Measurements from ENCODE around the gene MT1G.
"Not testable (repeated sequence)": the region's sequence is repeated elsewhere in the genome, so short reads cannot be mapped to it uniquely, and the experiment has no call there.

GRCh38 chr16:56621665-56622445 lies 46.0 kb downstream of the MT1G start:
- TF ChIP-seq, protein P1, sequence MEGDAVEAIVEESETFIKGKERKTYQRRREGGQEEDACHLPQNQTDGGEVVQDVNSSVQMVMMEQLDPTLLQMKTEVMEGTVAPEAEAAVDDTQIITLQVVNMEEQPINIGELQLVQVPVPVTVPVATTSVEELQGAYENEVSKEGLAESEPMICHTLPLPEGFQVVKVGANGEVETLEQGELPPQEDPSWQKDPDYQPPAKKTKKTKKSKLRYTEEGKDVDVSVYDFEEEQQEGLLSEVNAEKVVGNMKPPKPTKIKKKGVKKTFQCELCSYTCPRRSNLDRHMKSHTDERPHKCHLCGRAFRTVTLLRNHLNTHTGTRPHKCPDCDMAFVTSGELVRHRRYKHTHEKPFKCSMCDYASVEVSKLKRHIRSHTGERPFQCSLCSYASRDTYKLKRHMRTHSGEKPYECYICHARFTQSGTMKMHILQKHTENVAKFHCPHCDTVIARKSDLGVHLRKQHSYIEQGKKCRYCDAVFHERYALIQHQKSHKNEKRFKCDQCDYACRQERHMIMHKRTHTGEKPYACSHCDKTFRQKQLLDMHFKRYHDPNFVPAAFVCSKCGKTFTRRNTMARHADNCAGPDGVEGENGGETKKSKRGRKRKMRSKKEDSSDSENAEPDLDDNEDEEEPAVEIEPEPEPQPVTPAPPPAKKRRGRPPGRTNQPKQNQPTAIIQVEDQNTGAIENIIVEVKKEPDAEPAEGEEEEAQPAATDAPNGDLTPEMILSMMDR (IDR thresholded peaks at IDR 0.05) = not testable (repeated sequence)
- TF ChIP-seq POLR2A (IDR thresholded peaks at IDR 0.05) = not testable (repeated sequence)

Measured in heart left ventricle (tissue), 13 donors.